Measurements from ENCODE around the gene FBXO42.

- no peak for TF ChIP-seq EZH2 (IDR thresholded peaks at IDR 0.05)
- TF ChIP-seq POLR2AphosphoS5 (IDR thresholded peaks at IDR 0.05; ENCODE audit: borderline replicate concordance, low read depth, low read length) = no peak
Measured at GRCh38 chr1:16215882-16216753, 136.2 kb downstream of the FBXO42 start.
